OCI-LY1 (cell line): ENCODE measurements around the gene LNPEP.
A peak's percentile ranks its signal among the peaks of the same experiment; 100 is the strongest.
"Not testable (repeated sequence)": the region's sequence is repeated elsewhere in the genome, so short reads cannot be mapped to it uniquely, and the experiment has no call there.

Source experiments
- H2AFZ ChIP-seq: fragments of 200-600 bp; sonication (generic), shearing (Covaris generic); 2 replicates; pipeline ENCODE4 v1.6.0; 2014; ENCODE audit warnings: antibody characterized with exemption, mild to moderate bottlenecking, low read length
- H3F3A ChIP-seq: fragments of 200-600 bp; sonication (generic), shearing (Covaris generic); 2 replicates; pipeline ENCODE4 v1.6.0; 2014; ENCODE audit warnings: mild to moderate bottlenecking, antibody characterized with exemption, low read length, moderate library complexity; ENCODE audit not compliant: insufficient read depth
- H3K27ac ChIP-seq: fragments of 200-600 bp; sonication (generic); 2 replicates; pipeline ENCODE4 v1.5.1; 2014; ENCODE audit warnings: low read length, mixed run types, mild to moderate bottlenecking, low read depth; ENCODE audit not compliant: poor library complexity, severe bottlenecking
- H3K27me3 ChIP-seq: fragments of 200-600 bp; sonication (generic); 2 replicates; pipeline ENCODE4 v1.6.0; 2014; ENCODE audit warnings: antibody characterized with exemption, mild to moderate bottlenecking, low read length, moderate library complexity; ENCODE audit not compliant: insufficient read depth
- H3K36me3 ChIP-seq: fragments of 200-600 bp; sonication (generic); 2 replicates; pipeline ENCODE4 v1.6.1; 2014; ENCODE audit warnings: mild to moderate bottlenecking, antibody characterized with exemption, low read length, moderate library complexity, mixed read lengths; ENCODE audit not compliant: insufficient read depth
- H3K4me1 ChIP-seq: fragments of 200-600 bp; sonication (generic); 2 replicates; pipeline ENCODE4 v1.5.1; 2014; ENCODE audit warnings: mild to moderate bottlenecking, low read length, moderate library complexity; ENCODE audit not compliant: insufficient read depth, severe bottlenecking
- H3K4me2 ChIP-seq: fragments of 200-600 bp; sonication (generic), shearing (Covaris generic); 2 replicates; pipeline ENCODE4 v1.6.1; 2014; ENCODE audit warnings: low read length
- H3K4me3 ChIP-seq: fragments of 200-600 bp; sonication (generic); 2 replicates; pipeline ENCODE4 v1.5.1; 2014; ENCODE audit warnings: low read length, low read depth, mild to moderate bottlenecking, mixed read lengths; ENCODE audit not compliant: poor library complexity, severe bottlenecking
- H3K79me2 ChIP-seq: fragments of 200-600 bp; shearing (Covaris generic); 2 replicates; pipeline ENCODE4 v1.6.1; 2016; ENCODE audit warnings: mixed run types, low read length, mixed read lengths; ENCODE audit not compliant: insufficient read depth
- H3K9ac ChIP-seq: fragments of 200-600 bp; sonication (generic), shearing (Covaris generic); 2 replicates; pipeline ENCODE4 v1.6.1; 2014; ENCODE audit warnings: mild to moderate bottlenecking, low read length, mixed read lengths
- H3K9me2 ChIP-seq: fragments of 200-600 bp; sonication (generic), shearing (Covaris generic); 2 replicates; pipeline ENCODE4 v1.6.1; 2014; ENCODE audit warnings: low read depth, mild to moderate bottlenecking, low read length, mixed read lengths
- H3K9me3 ChIP-seq: fragments of 200-600 bp; shearing (Covaris generic); 2 replicates; pipeline ENCODE4 v1.6.1; 2014; ENCODE audit warnings: low read length, mixed read lengths
- H4K20me1 ChIP-seq: fragments of 200-600 bp; sonication (generic), shearing (Covaris generic); 2 replicates; pipeline ENCODE4 v1.6.0; 2016; ENCODE audit warnings: mild to moderate bottlenecking, low read length; ENCODE audit not compliant: insufficient read depth
- CTCF ChIP-seq: fragments of 200-600 bp; sonication (generic), shearing (Covaris generic); IDR thresholded peaks from 2 replicates; pipeline ENCODE4 v1.5.1; 2017; ENCODE audit warnings: mild to moderate bottlenecking, antibody characterized with exemption, low read length, moderate library complexity, mixed read lengths
- EZH2 ChIP-seq: fragments of 200-600 bp; sonication (generic), shearing (Covaris generic); IDR thresholded peaks from 2 replicates; pipeline ENCODE4 v1.8.0; 2017; ENCODE audit warnings: borderline replicate concordance, mixed run types, mild to moderate bottlenecking, antibody characterized with exemption, low read length, moderate library complexity, mixed read lengths

The LNPEP gene

GRCh38 chr5:96930058-96930457, 5.8 kb upstream of the LNPEP start:
- H3K9me3 ChIP-seq = no peaks in the 10 kb centered on the region

DNA sequence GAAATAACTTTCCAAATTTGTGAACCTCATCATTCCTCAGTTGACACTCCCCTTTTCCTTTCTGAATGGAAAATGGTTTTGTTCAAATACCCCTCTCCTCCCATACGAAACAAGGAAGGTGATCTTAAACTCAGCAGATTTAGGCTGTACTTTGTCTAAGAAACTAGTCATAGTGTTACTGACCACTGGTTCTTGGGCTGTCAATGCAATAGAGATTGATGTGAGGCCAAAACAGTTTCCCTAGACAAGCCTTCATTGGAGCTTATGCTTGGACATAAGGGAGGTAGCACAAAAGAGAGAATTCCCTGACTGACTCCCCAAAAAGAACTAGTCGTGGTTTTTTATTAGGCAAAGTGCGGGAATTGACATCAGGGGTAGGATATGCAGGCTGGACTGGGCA, 5.3 kb upstream of the LNPEP start:
- no peaks in the 10 kb centered on the region for H3K9me2 ChIP-seq
- 0 out of 2 replicates have a peak, but pooled peaks cover 6% of the 10 kb centered on the region for H3F3A ChIP-seq
- no peaks in the 10 kb centered on the region for H3K27me3 ChIP-seq
- no peak overlapping the region; the same call in 1 of the 2 replicates for H3K9ac ChIP-seq
- no peak overlapping the region; the same call in 1 of the 2 replicates for H3K4me2 ChIP-seq
- H3K36me3 ChIP-seq = no peaks in the 10 kb centered on the region
- H4K20me1 ChIP-seq = no peaks in the 10 kb centered on the region
- H3K4me3 ChIP-seq = no peak overlapping the region
- peak overlapping the region; percentile 68 for H3K27ac ChIP-seq
- no peak overlapping the region for H2AFZ ChIP-seq
- H3K9me3 ChIP-seq = no peaks in the 10 kb centered on the region
- peaks cover 67% of the 10 kb centered on the region for H3K4me1 ChIP-seq
- no peak for TF ChIP-seq EZH2
- no peak for TF ChIP-seq CTCF
- peaks cover 5% of the 10 kb centered on the region; the same call in 1 of the 2 replicates for H3K79me2 ChIP-seq

More at GRCh38 chr5:96930058-96930457, 5.8 kb upstream of the LNPEP start:
- peaks cover 73% of the 10 kb centered on the region for H3K4me1 ChIP-seq
- peaks cover 5% of the 10 kb centered on the region; the same call in 1 of the 2 replicates for H3K79me2 ChIP-seq
- no peak overlapping the region; the same call in 1 of the 2 replicates for H3K4me2 ChIP-seq
- H3K27me3 ChIP-seq = no peaks in the 10 kb centered on the region
- H3F3A ChIP-seq = 0 out of 2 replicates have a peak, but pooled peaks cover 6% of the 10 kb centered on the region
- peak overlapping the region; percentile 68 for H3K27ac ChIP-seq
- H4K20me1 ChIP-seq = no peaks in the 10 kb centered on the region
- H3K9ac ChIP-seq = no peak overlapping the region; the same call in 1 of the 2 replicates
- TF ChIP-seq EZH2 (no peak), CTCF (no peak)
- no peaks in the 10 kb centered on the region for H3K9me2 ChIP-seq
- no peak overlapping the region for H2AFZ ChIP-seq
- H3K4me3 ChIP-seq = no peak overlapping the region
- no peaks in the 10 kb centered on the region for H3K36me3 ChIP-seq

DNA sequence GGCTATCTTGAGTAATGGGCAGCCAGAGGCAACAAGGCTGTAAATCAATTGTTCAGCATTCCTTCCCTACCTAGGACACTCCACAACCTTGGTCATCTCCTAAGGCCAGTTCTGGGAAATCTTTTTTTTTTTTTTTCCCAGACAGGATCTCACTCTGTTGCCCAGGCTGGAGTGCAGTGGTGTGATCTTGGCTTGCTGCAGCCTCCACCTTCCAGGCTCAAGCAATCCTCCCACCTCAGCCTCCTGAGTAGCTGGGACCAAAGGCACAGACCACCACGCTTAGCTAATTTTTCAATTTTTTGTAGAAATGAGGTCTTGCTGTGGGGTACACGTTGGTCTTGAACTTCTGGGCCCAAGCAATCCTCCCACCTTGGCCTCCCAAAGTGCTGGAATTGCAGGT, 4.8 kb upstream of the LNPEP start:
- not testable (repeated sequence) for H4K20me1 ChIP-seq, H3K79me2 ChIP-seq, H3K36me3 ChIP-seq, H3K9me3 ChIP-seq, H3F3A ChIP-seq, H3K27me3 ChIP-seq, H2AFZ ChIP-seq, H3K9me2 ChIP-seq
- H3K9ac ChIP-seq = peak overlapping the region; percentile 97; the same call in 1 of the 2 replicates
- peak overlapping the region; percentile 99 for H3K27ac ChIP-seq
- H3K4me3 ChIP-seq = peak overlapping the region; percentile 81
- peaks cover 63% of the 10 kb centered on the region for H3K4me1 ChIP-seq
- peak overlapping the region; percentile 98 for H3K4me2 ChIP-seq

- Histone ChIP-seq H3K9me3 (no peaks in the 10 kb centered on the region), H3K27ac (peak overlapping the region; percentile 99), H3K9ac (peak overlapping the region; percentile 97), H3K4me1 (peaks cover 60% of the 10 kb centered on the region), H3F3A (0 out of 2 replicates have a peak, but pooled peaks cover 6% of the 10 kb centered on the region), H3K36me3 (no peaks in the 10 kb centered on the region), H3K4me3 (peak overlapping the region; percentile 81), H3K79me2 (peaks cover 7% of the 10 kb centered on the region), H3K4me2 (peak overlapping the region; percentile 98), H3K9me2 (no peaks in the 10 kb centered on the region), H4K20me1 (no peaks in the 10 kb centered on the region), H3K27me3 (no peaks in the 10 kb centered on the region), H2AFZ (no peak overlapping the region)
- TF ChIP-seq CTCF = no peak
- TF ChIP-seq EZH2 = no peak
Observed at GRCh38 chr5:96931605-96932004, 4.3 kb upstream of the LNPEP start.
